AG04450 (cell line): ENCODE measurements around the gene GZMH. TPM values are rescaled to one million over a fixed set of nuclear protein-coding genes. Genes with fewer than 3 reads are reported as not detected.

Source experiments
- CTCF ChIA-PET: fragments of 300-600, 350-600 bp; formaldehyde crosslinking; extraction: SDS; loops from one replicate; lab custom pipeline; 2022; ENCODE audit warnings: antibody characterized with exemption, inconsistent platforms; lab: Charles Lee
- POLR2A ChIA-PET: fragments of 350-600 bp; formaldehyde crosslinking; extraction: SDS; loops from one replicate; lab custom pipeline; 2021; ENCODE audit warnings: antibody characterized with exemption, inconsistent platforms; lab: Yijun Ruan, JAX
- DNase-seq: peaks from one replicate; pipeline ENCODE4 v3.0.0-alpha.2; 2011; ENCODE audit warnings: low read depth, low spot score
- H3K27ac ChIP-seq: one replicate; pipeline ENCODE4 v1.5.1; 2012; ENCODE audit warnings: low read depth, low read length, control low read depth
- H3K27me3 ChIP-seq: one replicate; pipeline ENCODE4 v1.6.0; 2012; ENCODE audit warnings: low read length; ENCODE audit not compliant: control insufficient read depth, insufficient read depth
- H3K4me3 ChIP-seq: 2 replicates; pipeline ENCODE4 v1.5.1; 2011; ENCODE audit warnings: mild to moderate bottlenecking, low read depth, low read length, control low read depth
- H3K9me3 ChIP-seq: 2 replicates; pipeline ENCODE4 v1.5.1; 2012; ENCODE audit warnings: low read length; ENCODE audit not compliant: control insufficient read depth, insufficient read depth
- polyA plus RNA-seq: library from polyadenylated mRNA; depleted of rRNA; stranded (reverse); fragments of >200 nt; gene quantifications from 2 replicates; pipeline ENCODE4 v1.2.3, GENCODE V29; 2011
- TF ChIP-seq, protein P1 (sequence below): IDR thresholded peaks from 2 replicates; pipeline ENCODE4 v1.5.1; 2011; ENCODE audit warnings: low read depth, low read length, control low read depth, inconsistent platforms

Gene GZMH
- polyA plus RNA-seq, 1 experiment, result not detected

DNA sequence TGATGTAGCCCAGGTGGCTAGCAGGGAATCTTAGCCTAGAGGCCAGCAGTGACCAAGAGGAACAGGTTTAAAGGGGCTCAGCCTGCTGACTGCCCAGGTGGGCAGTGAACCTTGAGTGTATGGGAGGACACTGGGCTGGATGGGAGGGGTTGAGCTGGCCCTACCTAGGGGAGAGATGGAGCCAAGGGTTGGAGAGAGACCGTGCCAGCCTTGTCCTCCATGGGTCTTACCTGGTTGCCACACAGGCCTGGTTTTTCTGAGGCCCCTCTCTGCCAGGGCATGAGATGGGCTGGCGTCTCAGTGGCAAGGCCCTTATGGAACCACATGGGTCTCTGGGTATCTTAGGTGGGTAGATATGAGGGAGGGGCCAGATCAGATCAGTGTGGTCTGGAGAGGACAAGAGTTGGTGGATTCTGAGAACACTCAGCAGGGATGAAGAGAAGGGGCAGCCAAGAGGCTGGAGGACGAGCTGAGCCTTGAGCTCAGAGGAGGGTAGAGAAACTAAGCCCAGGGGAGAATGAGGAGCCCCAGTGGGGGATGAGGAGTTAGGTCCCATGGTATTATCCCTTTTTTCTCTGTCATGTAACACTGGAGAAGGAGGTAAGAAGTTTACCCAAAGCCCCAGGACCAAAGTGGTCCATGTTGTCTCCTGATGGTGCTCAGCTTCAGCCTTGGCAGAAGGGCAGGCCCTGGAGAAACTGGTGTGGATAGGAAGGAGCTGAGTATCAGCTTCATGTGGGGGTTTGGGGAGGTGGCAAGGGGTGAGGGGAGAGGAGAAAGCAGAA lies 20.8 kb upstream of the GZMH start:
- no peak for DNase-seq
- Histone ChIP-seq H3K4me3 (no peak overlapping the region), H3K27me3 (no peaks in the 10 kb centered on the region), H3K27ac (no peak overlapping the region), H3K9me3 (peaks cover 15% of the 10 kb centered on the region)
- TF ChIP-seq, protein P1, sequence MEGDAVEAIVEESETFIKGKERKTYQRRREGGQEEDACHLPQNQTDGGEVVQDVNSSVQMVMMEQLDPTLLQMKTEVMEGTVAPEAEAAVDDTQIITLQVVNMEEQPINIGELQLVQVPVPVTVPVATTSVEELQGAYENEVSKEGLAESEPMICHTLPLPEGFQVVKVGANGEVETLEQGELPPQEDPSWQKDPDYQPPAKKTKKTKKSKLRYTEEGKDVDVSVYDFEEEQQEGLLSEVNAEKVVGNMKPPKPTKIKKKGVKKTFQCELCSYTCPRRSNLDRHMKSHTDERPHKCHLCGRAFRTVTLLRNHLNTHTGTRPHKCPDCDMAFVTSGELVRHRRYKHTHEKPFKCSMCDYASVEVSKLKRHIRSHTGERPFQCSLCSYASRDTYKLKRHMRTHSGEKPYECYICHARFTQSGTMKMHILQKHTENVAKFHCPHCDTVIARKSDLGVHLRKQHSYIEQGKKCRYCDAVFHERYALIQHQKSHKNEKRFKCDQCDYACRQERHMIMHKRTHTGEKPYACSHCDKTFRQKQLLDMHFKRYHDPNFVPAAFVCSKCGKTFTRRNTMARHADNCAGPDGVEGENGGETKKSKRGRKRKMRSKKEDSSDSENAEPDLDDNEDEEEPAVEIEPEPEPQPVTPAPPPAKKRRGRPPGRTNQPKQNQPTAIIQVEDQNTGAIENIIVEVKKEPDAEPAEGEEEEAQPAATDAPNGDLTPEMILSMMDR, result no peak
- ChIA-PET CTCF (no interaction called here), POLR2A (no interaction called here)

DNA sequence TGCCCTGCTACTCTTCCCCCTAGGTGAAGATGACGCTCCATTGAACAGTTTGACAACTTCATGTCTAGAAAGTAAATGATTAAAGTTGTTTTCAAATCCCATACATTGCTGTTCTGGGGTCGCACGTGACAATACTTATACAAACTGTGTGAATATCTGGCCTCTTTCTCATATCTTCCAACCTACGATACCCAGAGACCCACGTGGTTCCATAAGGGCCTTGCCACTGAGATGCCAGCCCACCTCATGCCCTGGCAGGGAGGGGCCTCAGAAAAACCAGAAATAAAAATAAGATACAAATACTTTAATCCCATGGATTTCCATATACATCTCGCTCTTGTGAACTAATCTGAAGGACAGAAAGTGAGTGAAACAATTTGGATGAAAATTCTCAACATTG lies 20.0 kb upstream of the GZMH start:
- H3K27me3 ChIP-seq, result no peaks in the 10 kb centered on the region
- TF ChIP-seq, protein P1, result no peak
- no peak overlapping the region for H3K4me3 ChIP-seq
- no peak for DNase-seq
- CTCF ChIA-PET, result no interaction called here
- H3K27ac ChIP-seq, result no peak overlapping the region
- peaks cover 15% of the 10 kb centered on the region for H3K9me3 ChIP-seq
- POLR2A ChIA-PET, result no interaction called here

DNA sequence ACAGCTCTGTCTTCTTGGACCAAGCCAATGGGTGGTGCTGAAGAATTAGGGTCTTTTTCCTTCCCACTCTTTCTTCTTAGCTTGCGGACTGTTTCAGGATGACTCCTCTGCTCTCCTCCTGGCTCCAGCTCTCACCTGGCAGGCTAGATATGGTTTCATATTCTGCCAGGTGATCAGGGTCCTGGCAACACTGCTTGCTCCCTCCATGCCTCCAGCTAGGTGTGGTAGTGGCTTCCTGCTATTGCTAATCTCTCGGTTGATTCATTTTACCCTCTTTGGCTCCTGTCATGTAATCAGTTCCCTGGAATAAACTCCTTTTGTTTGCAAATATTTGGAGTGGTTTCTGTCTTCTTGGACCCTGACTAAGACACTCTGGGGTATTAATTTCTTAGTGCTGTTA lies 4.3 kb upstream of the GZMH start:
- CTCF ChIA-PET, result no interaction called here
- no peaks in the 10 kb centered on the region for H3K27me3 ChIP-seq
- POLR2A ChIA-PET, result no interaction called here

DNA sequence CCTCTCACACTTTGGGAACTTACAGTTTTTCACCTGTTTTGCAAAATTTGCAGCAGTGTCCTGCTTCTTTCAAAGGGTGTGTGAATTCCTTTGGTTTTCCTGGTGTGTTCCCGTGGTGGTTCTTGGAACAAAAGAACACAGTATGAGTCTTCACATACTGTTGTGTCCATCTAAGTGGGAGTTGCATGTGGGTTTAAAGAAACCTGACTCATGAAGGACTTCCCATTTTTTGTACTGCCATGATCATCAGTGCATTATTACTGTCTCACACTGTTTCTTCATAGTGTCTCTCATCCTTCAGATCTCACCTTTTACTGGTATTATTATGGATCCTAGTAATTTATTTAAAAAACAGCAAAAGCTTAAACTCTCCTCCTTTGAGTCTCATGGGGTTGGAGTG lies 3.8 kb upstream of the GZMH start:
- H3K27ac ChIP-seq, result no peak overlapping the region
- ChIA-PET POLR2A (no interaction called here), CTCF (no interaction called here)
- H3K4me3 ChIP-seq, result no peak overlapping the region
- no peaks in the 10 kb centered on the region; the same call in 1 of the 2 replicates for H3K9me3 ChIP-seq
- DNase-seq, result no peak
- H3K27me3 ChIP-seq, result no peaks in the 10 kb centered on the region
- TF ChIP-seq, protein P1, result no peak

More for the DNA sequence above, 4.3 kb upstream of the GZMH start:
- H3K27ac ChIP-seq, result no peak overlapping the region
- no peak for DNase-seq
- TF ChIP-seq, protein P1, result no peak
- H3K9me3 ChIP-seq, result no peaks in the 10 kb centered on the region; the same call in 1 of the 2 replicates
- H3K4me3 ChIP-seq, result no peak overlapping the region

DNA sequence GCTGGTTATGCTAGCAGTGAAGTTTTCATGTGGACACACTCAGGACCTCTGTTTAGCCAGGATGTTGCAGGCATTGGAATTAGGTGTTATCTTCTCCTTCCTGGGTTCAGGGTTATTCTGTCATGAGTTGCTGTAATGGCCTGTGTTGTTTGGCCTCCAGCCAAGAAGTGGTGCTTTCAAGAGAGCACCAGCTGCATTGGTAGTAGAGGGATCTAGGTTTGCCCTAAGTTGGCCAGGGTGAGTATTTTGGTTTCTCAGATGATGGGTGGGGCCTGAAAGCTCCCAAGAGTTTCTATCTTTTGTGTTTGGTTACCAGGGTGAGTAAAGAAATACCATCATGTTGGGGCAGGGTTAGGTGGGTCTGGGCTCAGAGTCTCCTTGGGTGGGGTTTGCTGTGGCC lies 2.7 kb upstream of the GZMH start:
- Histone ChIP-seq H3K9me3 (no peaks in the 10 kb centered on the region; the same call in 1 of the 2 replicates), H3K27me3 (no peaks in the 10 kb centered on the region), H3K4me3 (no peak overlapping the region), H3K27ac (no peak overlapping the region)
- no peak for DNase-seq
- POLR2A ChIA-PET, result no interaction called here
- TF ChIP-seq, protein P1, result no peak
- CTCF ChIA-PET, result no interaction called here
